SU-DHL-6 (cell line): ENCODE results near the gene WDR11.

Source experiments
- H2AFZ ChIP-seq: fragments of 200-600 bp; sonication (generic); 2 replicates; pipeline ENCODE4 v1.6.1; 2014; ENCODE audit warnings: low read depth, mild to moderate bottlenecking, moderate library complexity, mixed read lengths, antibody characterized with exemption, low read length; ENCODE audit not compliant: severe bottlenecking
- H3F3A ChIP-seq: fragments of 200-600 bp; shearing (Covaris generic); 2 replicates; pipeline ENCODE4 v1.6.0; 2016; ENCODE audit warnings: antibody characterized with exemption, mild to moderate bottlenecking; ENCODE audit not compliant: insufficient read depth
- H3K27ac ChIP-seq: fragments of 200-600 bp; sonication (generic); 2 replicates; pipeline ENCODE4 v1.5.1; 2016; ENCODE audit warnings: low read depth, mild to moderate bottlenecking, low read length, moderate library complexity, mixed read lengths
- H3K27me3 ChIP-seq: fragments of 200-600 bp; sonication (generic), shearing (Covaris generic); 2 replicates; pipeline ENCODE4 v1.6.0; 2014; ENCODE audit warnings: mild to moderate bottlenecking, low read length
- H3K36me3 ChIP-seq: fragments of 200-600 bp; sonication (generic); 2 replicates; pipeline ENCODE4 v1.6.1; 2014; ENCODE audit warnings: mild to moderate bottlenecking, low read length, mixed read lengths
- H3K4me2 ChIP-seq: fragments of 300-600, 200-600 bp; shearing (Covaris generic), sonication (generic); 2 replicates; pipeline ENCODE4 v1.6.0; 2014; ENCODE audit warnings: low read length, low read depth, mild to moderate bottlenecking; ENCODE audit not compliant: poor library complexity, severe bottlenecking
- H3K4me3 ChIP-seq: fragments of 200-600 bp; sonication (generic); 2 replicates; pipeline ENCODE4 v1.5.1; 2014; ENCODE audit warnings: antibody characterized with exemption, low read length, mild to moderate bottlenecking, mixed read lengths; ENCODE audit not compliant: insufficient read depth, poor library complexity, severe bottlenecking
- H3K79me2 ChIP-seq: fragments of 200-600 bp; sonication (generic); 2 replicates; pipeline ENCODE4 v1.6.1; 2014; ENCODE audit warnings: mild to moderate bottlenecking, low read length, moderate library complexity; ENCODE audit not compliant: insufficient read depth
- H3K9ac ChIP-seq: fragments of 200-600 bp; sonication (generic); 2 replicates; pipeline ENCODE4 v1.7.0; 2014; ENCODE audit warnings: mild to moderate bottlenecking, low read length
- H3K9me2 ChIP-seq: fragments of 200-600 bp; sonication (generic); replicated peaks from 2 replicates; pipeline ENCODE4 v1.6.1; 2014; ENCODE audit warnings: low read length; ENCODE audit not compliant: insufficient read depth
- H3K9me3 ChIP-seq: fragments of 200-600 bp; sonication (generic); 2 replicates; pipeline ENCODE4 v1.6.1; 2014; ENCODE audit warnings: low read length, mixed read lengths; ENCODE audit not compliant: insufficient read depth
- H4K20me1 ChIP-seq: fragments of 200-600 bp; sonication (generic); 2 replicates; pipeline ENCODE4 v1.6.1; 2014; ENCODE audit warnings: low read depth, mild to moderate bottlenecking, antibody characterized with exemption, low read length, moderate library complexity, mixed read lengths
- CTCF ChIP-seq: fragments of 200-600 bp; sonication (generic); IDR thresholded peaks from one replicate; pipeline ENCODE4 v1.5.1; 2017; ENCODE audit warnings: antibody characterized with exemption, mild to moderate bottlenecking, low read length, moderate library complexity; ENCODE audit not compliant: insufficient read depth, poor library complexity, severe bottlenecking
- EZH2phosphoT487 ChIP-seq: fragments of 200-600 bp; sonication (generic), shearing (Covaris generic); conservative IDR thresholded peaks from 2 replicates; pipeline ENCODE4 v1.6.1; 2018; ENCODE audit warnings: mild to moderate bottlenecking, antibody characterized with exemption, low read length, moderate library complexity, mixed read lengths

Gene WDR11

GRCh38 chr10:120894556-120894955 is 43.4 kb downstream of the WDR11 start:
- TF ChIP-seq EZH2phosphoT487: no peak
- TF ChIP-seq CTCF: no peak

GRCh38 chr10:120897343-120897742 is 46.2 kb downstream of the WDR11 start:
- no peaks in the 10 kb centered on the region for H3K9me2 ChIP-seq
- no peak overlapping the region for H3K4me2 ChIP-seq
- no peak overlapping the region for H2AFZ ChIP-seq
- TF ChIP-seq EZH2phosphoT487: no peak
- TF ChIP-seq CTCF: no peak
- H3K9ac ChIP-seq: no peak overlapping the region
- H4K20me1 ChIP-seq: no peaks in the 10 kb centered on the region
- no peak overlapping the region for H3K27ac ChIP-seq
- H3K9me3 ChIP-seq: no peaks in the 10 kb centered on the region
- H3K79me2 ChIP-seq: no peaks in the 10 kb centered on the region
- no peaks in the 10 kb centered on the region for H3K27me3 ChIP-seq
- H3K4me3 ChIP-seq: no peak overlapping the region
- H3K36me3 ChIP-seq: peaks cover 8% of the 10 kb centered on the region; the same call in 1 of the 2 replicates
- no peaks in the 10 kb centered on the region for H3F3A ChIP-seq

More at GRCh38 chr10:120894556-120894955, 43.4 kb downstream of the WDR11 start:
- Histone ChIP-seq H3K9ac (no peak overlapping the region), H2AFZ (no peak overlapping the region), H3K27me3 (no peaks in the 10 kb centered on the region), H3K79me2 (no peaks in the 10 kb centered on the region), H3K4me2 (no peak overlapping the region), H3K9me2 (no peaks in the 10 kb centered on the region), H3K27ac (no peak overlapping the region), H3K36me3 (peaks cover 10% of the 10 kb centered on the region; the same call in 1 of the 2 replicates), H4K20me1 (no peaks in the 10 kb centered on the region), H3F3A (no peaks in the 10 kb centered on the region), H3K9me3 (no peaks in the 10 kb centered on the region), H3K4me3 (no peak overlapping the region)

GRCh38 chr10:120905268-120905667 is 54.1 kb downstream of the WDR11 start:
- Histone ChIP-seq H3K27ac (no peak overlapping the region), H3F3A (no peaks in the 10 kb centered on the region), H3K36me3 (peaks cover 15% of the 10 kb centered on the region; the same call in 1 of the 2 replicates), H3K27me3 (no peaks in the 10 kb centered on the region), H3K9ac (no peak overlapping the region), H2AFZ (no peak overlapping the region), H3K79me2 (no peaks in the 10 kb centered on the region), H3K4me3 (no peak overlapping the region), H3K9me2 (no peaks in the 10 kb centered on the region), H3K9me3 (no peaks in the 10 kb centered on the region), H3K4me2 (no peak overlapping the region), H4K20me1 (no peaks in the 10 kb centered on the region)
- no peak for TF ChIP-seq CTCF
- TF ChIP-seq EZH2phosphoT487: no peak
